HCT116 (cell line): ENCODE results near the gene CAPZB. TPM values are rescaled to one million over a fixed set of nuclear protein-coding genes. Genes with fewer than 3 reads are reported as not detected.

Experiments
- ATAC-seq: fragments of 200-7000 bp; cut with Tn5 transposase; 2 replicates; pipeline ENCODE4 v1.9.1; 2020; ENCODE audit warnings: mild to moderate bottlenecking, moderate library complexity
- BruUV-seq: library from RNA; stranded (reverse); fragments of 400-500 nt; replicated peaks from 2 replicates; lab custom pipeline; 2021; lab: Mats Ljungman, UMichigan
- CTCF ChIA-PET: fragments of 300-600 bp; sonication (Branson Sonifier 250); formaldehyde crosslinking; loops from one replicate; lab custom pipeline; 2021; ENCODE audit warnings: antibody characterized with exemption; lab: Charles Lee
- POLR2A ChIA-PET: fragments of 300-600, 350-600 bp; sonication (Branson Sonifier 250); formaldehyde crosslinking; loops from one replicate; lab custom pipeline; 2021; ENCODE audit warnings: antibody characterized with exemption; lab: Charles Lee
- RAD21 ChIA-PET, 2 experiments: fragments of 300-600 bp; sonication (Branson Sonifier 250); formaldehyde crosslinking; loops; one replicate each; lab custom pipeline; 2023; ENCODE audit warnings: low total read pairs in 2 of 2; ENCODE audit not compliant: uncharacterized antibody in 2 of 2, unreplicated experiment in 2 of 2, low non-redundant PET in 1 of 2; lab: Charles Lee
- DNase-seq: peaks from one replicate; pipeline ENCODE4 v3.0.0-alpha.2; 2010; ENCODE audit warnings: low read depth, low spot score
- H2AFZ ChIP-seq: fragments of 200-600 bp; shearing (Covaris generic), sonication (generic); 2 replicates; pipeline ENCODE4 v1.6.1; 2017; ENCODE audit warnings: low read depth, mixed run types, mixed read lengths, antibody characterized with exemption, low read length; ENCODE audit not compliant: poor library complexity, severe bottlenecking
- H3K27ac ChIP-seq: 2 replicates; pipeline ENCODE4 v1.5.1; 2012; ENCODE audit warnings: low read depth, low read length
- H3K27me3 ChIP-seq: fragments of 200-600 bp; sonication (generic); 2 replicates; pipeline ENCODE4 v1.6.1; 2016; ENCODE audit warnings: mixed run types, low read length, mixed read lengths; ENCODE audit not compliant: insufficient read depth
- H3K36me3 ChIP-seq, 2 experiments: fragments of 200-500 bp in 1 of 2; fragments of 200-600 bp in 1 of 2; sonication (Bioruptor generic) in 1 of 2; sonication (generic) in 1 of 2; 2 replicates each; pipeline versions ENCODE4 v1.5.1 to v1.6.1; 2014 to 2016; ENCODE audit warnings: low read length in 2 of 2, inconsistent platforms in 1 of 2, mixed read lengths in 1 of 2, mixed run types in 1 of 2; ENCODE audit not compliant: insufficient read depth in 2 of 2, control insufficient read depth in 1 of 2
- H3K4me1 ChIP-seq, 2 experiments: fragments of 200-600 bp in 1 of 2; sonication (generic) in 1 of 2; 2 replicates each; pipeline versions ENCODE4 v1.5.1 to v1.6.1; 2012 to 2017; ENCODE audit warnings: low read length in 2 of 2, inconsistent platforms in 1 of 2, mild to moderate bottlenecking in 1 of 2, mixed read lengths in 1 of 2, mixed run types in 1 of 2, moderate library complexity in 1 of 2; ENCODE audit not compliant: insufficient read depth in 2 of 2, control insufficient read depth in 1 of 2
- H3K4me2 ChIP-seq: fragments of 200-600 bp; sonication (generic); 2 replicates; pipeline ENCODE4 v1.6.1; 2017; ENCODE audit warnings: mixed run types, low read length, mixed read lengths
- H3K4me3 ChIP-seq, 2 experiments: fragments of 200-600 bp in 1 of 2; sonication (generic) in 1 of 2; replicated peaks in 1 of 2; 2 replicates each; pipeline ENCODE4 v1.5.1; 2011 to 2016; ENCODE audit warnings: low read length in 2 of 2, control low read depth in 1 of 2, low read depth in 1 of 2, mild to moderate bottlenecking in 1 of 2, mixed read lengths in 1 of 2, mixed run types in 1 of 2
- H3K79me2 ChIP-seq: fragments of 200-600 bp; sonication (generic); 2 replicates; pipeline ENCODE4 v1.6.1; 2017; ENCODE audit warnings: mild to moderate bottlenecking, mixed run types, low read length, moderate library complexity, mixed read lengths; ENCODE audit not compliant: insufficient read depth
- H3K9ac ChIP-seq: fragments of 200-600 bp; sonication (generic); 2 replicates; pipeline ENCODE4 v1.6.1; 2016; ENCODE audit warnings: low read length, mixed read lengths
- H3K9me2 ChIP-seq: fragments of 200-600 bp; sonication (generic), shearing (Covaris generic); 2 replicates; pipeline ENCODE4 v1.6.1; 2017; ENCODE audit warnings: mixed run types, mild to moderate bottlenecking, moderate library complexity; ENCODE audit not compliant: insufficient read depth
- H3K9me3 ChIP-seq, 2 experiments: fragments of 200-500 bp in 1 of 2; fragments of 200-600 bp in 1 of 2; sonication (Bioruptor generic) in 1 of 2; sonication (generic) in 1 of 2; 2 replicates each; pipeline ENCODE4 v1.6.1; 2014 to 2017; ENCODE audit warnings: low read length in 2 of 2, mixed read lengths in 2 of 2, inconsistent platforms in 1 of 2, low read depth in 1 of 2, mild to moderate bottlenecking in 1 of 2, mixed run types in 1 of 2, moderate library complexity in 1 of 2; ENCODE audit not compliant: control insufficient read depth in 1 of 2, insufficient read depth in 1 of 2
- H4K20me1 ChIP-seq: fragments of 200-600 bp; sonication (generic), shearing (Covaris generic); 2 replicates; pipeline ENCODE4 v1.6.1; 2017; ENCODE audit warnings: mixed run types, mild to moderate bottlenecking, moderate library complexity; ENCODE audit not compliant: insufficient read depth
- ATF3 ChIP-seq: IDR thresholded peaks from 2 replicates; pipeline ENCODE4 v1.6.1; 2012
- CBX3 ChIP-seq: IDR thresholded peaks from 2 replicates; pipeline ENCODE4 v1.6.1; 2012; ENCODE audit warnings: low read depth
- CEBPB ChIP-seq: IDR thresholded peaks from 2 replicates; pipeline ENCODE4 v1.6.1; 2012; ENCODE audit warnings: low read depth
- EGR1 ChIP-seq: IDR thresholded peaks from 2 replicates; pipeline ENCODE4 v1.6.1; 2012; ENCODE audit warnings: low read depth
- ELF1 ChIP-seq: IDR thresholded peaks from 2 replicates; pipeline ENCODE4 v1.6.1; 2012; ENCODE audit warnings: low read depth, borderline replicate concordance
- EZH2 ChIP-seq: fragments of 200-600 bp; sonication (generic); IDR thresholded peaks from 2 replicates; pipeline ENCODE4 v1.6.1; 2017; ENCODE audit warnings: antibody characterized with exemption, mixed run types
- EZH2phosphoT487 ChIP-seq: fragments of 200-600 bp; IDR thresholded peaks from 2 replicates; pipeline ENCODE4 v1.6.1; 2018; ENCODE audit warnings: antibody characterized with exemption, borderline replicate concordance
- FOSL1 ChIP-seq: IDR thresholded peaks from 2 replicates; pipeline ENCODE4 v1.6.1; 2012; ENCODE audit warnings: low read depth
- JUND ChIP-seq: IDR thresholded peaks from 2 replicates; pipeline ENCODE4 v1.6.1; 2012
- POLR2A ChIP-seq: IDR thresholded peaks from 2 replicates; pipeline ENCODE4 v1.7.0; 2011; ENCODE audit warnings: borderline replicate concordance; ENCODE audit not compliant: insufficient read depth, insufficient read length; ENCODE audit errors: extremely low read depth
- POLR2AphosphoS5 ChIP-seq: IDR thresholded peaks from 2 replicates; pipeline ENCODE4 v1.6.1; 2011; ENCODE audit warnings: mild to moderate bottlenecking, low read depth, low read length, moderate library complexity
- RAD21 ChIP-seq: IDR thresholded peaks from 2 replicates; pipeline ENCODE4 v1.6.1; 2012; ENCODE audit warnings: low read depth, mild to moderate bottlenecking
- SP1 ChIP-seq: IDR thresholded peaks from 2 replicates; pipeline ENCODE4 v1.6.1; 2012; ENCODE audit warnings: low read depth
- SRF ChIP-seq: IDR thresholded peaks from 2 replicates; pipeline ENCODE4 v1.6.1; 2012; ENCODE audit warnings: low read depth
- TCF7L2 ChIP-seq: IDR thresholded peaks from 2 replicates; pipeline ENCODE4 v1.7.0; 2011; ENCODE audit warnings: borderline replicate concordance, inconsistent platforms; ENCODE audit not compliant: insufficient read depth, insufficient read length; ENCODE audit errors: extremely low read depth
- YY1 ChIP-seq: IDR thresholded peaks from 2 replicates; pipeline ENCODE4 v1.6.1; 2011; ENCODE audit warnings: low read length, low read depth, moderate library complexity, mild to moderate bottlenecking; ENCODE audit not compliant: insufficient replicate concordance; ENCODE audit errors: extremely low read depth
- ZBTB33 ChIP-seq: IDR thresholded peaks from 2 replicates; pipeline ENCODE4 v1.6.1; 2011; ENCODE audit warnings: mild to moderate bottlenecking, low read length, moderate library complexity; ENCODE audit not compliant: insufficient replicate concordance; ENCODE audit errors: extremely low read depth
- ZFX ChIP-seq: fragments of 450-650 bp; IDR thresholded peaks from 2 replicates; pipeline ENCODE4 v1.6.1; 2017
- ZNF274 ChIP-seq: fragments of 200-500 bp; sonication (Bioruptor generic); IDR thresholded peaks from 2 replicates; pipeline ENCODE4 v1.6.1; 2014; ENCODE audit warnings: mild to moderate bottlenecking, low read depth, low read length, inconsistent platforms
- intact Hi-C: fragments of 100-400 bp; cut with micrococcal nuclease; formaldehyde crosslinking; loops from 2 replicates; pipeline ENCODE4 v1.10.0; 2022
- total RNA-seq: library from RNA; stranded (reverse); gene quantifications from one replicate; pipeline ENCODE4 v1.2.1, GENCODE V29; 2021; ENCODE audit not compliant: unreplicated experiment
- TF ChIP-seq, protein P1 (sequence below): IDR thresholded peaks from 2 replicates; pipeline ENCODE4 v1.6.1; 2012
- TF ChIP-seq, protein P2 (sequence below): IDR thresholded peaks from 2 replicates; pipeline ENCODE4 v1.6.1; 2012; ENCODE audit warnings: low read depth

CAPZB gene
- total RNA-seq, 1 experiment from 2014 or later = 203 TPM

- peak overlapping the region; percentile 60 for H3K4me2 ChIP-seq
- ChIA-PET CTCF (interaction anchor here (0.9 kb wide), 2 partner anchors 152 to 221 kb away, joined by 3 read pairs; no protein-coding TSS in a partner anchor), POLR2A (no interaction called here), RAD21 (no interaction called here)
- intact Hi-C loops = no loop called here
- 0 out of 4 replicates have a peak, but pooled peaks cover 0 to 5% of the 10 kb centered on the region in 2 experiments for H3K36me3 ChIP-seq
- 0 out of 2 replicates have a peak overlapping the region, but pooled peaks have one; percentile 11 for H3K9ac ChIP-seq
- peak; percentile 79 for ATAC-seq
- peaks cover 95% of the 10 kb centered on the region for H3K79me2 ChIP-seq
- no peak overlapping the region for H3K4me3 ChIP-seq
- no peaks in the 10 kb centered on the region for H3K27me3 ChIP-seq
- peak overlapping the region; percentile 35; the same call in 1 of the 2 replicates for H3K27ac ChIP-seq
- no peaks in the 10 kb centered on the region for H3K9me2 ChIP-seq
- no peak overlapping the region for H2AFZ ChIP-seq
- peaks cover 20 to 26% of the 10 kb centered on the region in 2 experiments for H3K4me1 ChIP-seq
- no TSS peak for BruUV-seq
- DNase-seq = peak; percentile 46
- H3K9me3 ChIP-seq = no peaks in the 10 kb centered on the region
- peaks cover 21% of the 10 kb centered on the region; the same call in 1 of the 2 replicates for H4K20me1 ChIP-seq
- no peak for TF ChIP-seq YY1
- TF ChIP-seq ZNF274 = no peak
- TF ChIP-seq RAD21 = no peak
- TF ChIP-seq ATF3 = no peak
- no peak for TF ChIP-seq POLR2AphosphoS5
- TF ChIP-seq CEBPB = no peak
- TF ChIP-seq ZBTB33 = no peak
- peak; percentile 54; the same call in 1 of the 2 replicates for TF ChIP-seq SP1
- peak; percentile 24; the same call in 1 of the 2 replicates for TF ChIP-seq ELF1
- TF ChIP-seq EZH2 = no peak
- peak; percentile 33 for TF ChIP-seq TCF7L2
- peak; percentile 63 for TF ChIP-seq CBX3
- no peak for TF ChIP-seq EGR1
- no peak for TF ChIP-seq EZH2phosphoT487
- no peak for TF ChIP-seq POLR2A
- TF ChIP-seq, protein P1, sequence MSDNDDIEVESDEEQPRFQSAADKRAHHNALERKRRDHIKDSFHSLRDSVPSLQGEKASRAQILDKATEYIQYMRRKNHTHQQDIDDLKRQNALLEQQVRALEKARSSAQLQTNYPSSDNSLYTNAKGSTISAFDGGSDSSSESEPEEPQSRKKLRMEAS = no peak
- TF ChIP-seq SRF = peak; percentile 42; the same call in 1 of the 2 replicates
- TF ChIP-seq FOSL1 = peak; percentile 78
- TF ChIP-seq, protein P2, sequence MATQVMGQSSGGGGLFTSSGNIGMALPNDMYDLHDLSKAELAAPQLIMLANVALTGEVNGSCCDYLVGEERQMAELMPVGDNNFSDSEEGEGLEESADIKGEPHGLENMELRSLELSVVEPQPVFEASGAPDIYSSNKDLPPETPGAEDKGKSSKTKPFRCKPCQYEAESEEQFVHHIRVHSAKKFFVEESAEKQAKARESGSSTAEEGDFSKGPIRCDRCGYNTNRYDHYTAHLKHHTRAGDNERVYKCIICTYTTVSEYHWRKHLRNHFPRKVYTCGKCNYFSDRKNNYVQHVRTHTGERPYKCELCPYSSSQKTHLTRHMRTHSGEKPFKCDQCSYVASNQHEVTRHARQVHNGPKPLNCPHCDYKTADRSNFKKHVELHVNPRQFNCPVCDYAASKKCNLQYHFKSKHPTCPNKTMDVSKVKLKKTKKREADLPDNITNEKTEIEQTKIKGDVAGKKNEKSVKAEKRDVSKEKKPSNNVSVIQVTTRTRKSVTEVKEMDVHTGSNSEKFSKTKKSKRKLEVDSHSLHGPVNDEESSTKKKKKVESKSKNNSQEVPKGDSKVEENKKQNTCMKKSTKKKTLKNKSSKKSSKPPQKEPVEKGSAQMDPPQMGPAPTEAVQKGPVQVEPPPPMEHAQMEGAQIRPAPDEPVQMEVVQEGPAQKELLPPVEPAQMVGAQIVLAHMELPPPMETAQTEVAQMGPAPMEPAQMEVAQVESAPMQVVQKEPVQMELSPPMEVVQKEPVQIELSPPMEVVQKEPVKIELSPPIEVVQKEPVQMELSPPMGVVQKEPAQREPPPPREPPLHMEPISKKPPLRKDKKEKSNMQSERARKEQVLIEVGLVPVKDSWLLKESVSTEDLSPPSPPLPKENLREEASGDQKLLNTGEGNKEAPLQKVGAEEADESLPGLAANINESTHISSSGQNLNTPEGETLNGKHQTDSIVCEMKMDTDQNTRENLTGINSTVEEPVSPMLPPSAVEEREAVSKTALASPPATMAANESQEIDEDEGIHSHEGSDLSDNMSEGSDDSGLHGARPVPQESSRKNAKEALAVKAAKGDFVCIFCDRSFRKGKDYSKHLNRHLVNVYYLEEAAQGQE = no peak
- TF ChIP-seq JUND = peak; percentile 67
- no peak for TF ChIP-seq ZFX
Observed at GRCh38 chr1:19430121-19431068, 54.9 kb downstream of the CAPZB start.
